ENCODE data around the gene SNRNP48. TPM values are rescaled to one million over a fixed set of nuclear protein-coding genes. Genes with fewer than 3 reads are reported as not detected.

The SNRNP48 gene
- total and polyA plus RNA-seq, 2 of the 8 experiments (the other 6 are each of a cell fraction or from before 2014, with no cell fraction given): 7.7 to 21.0 TPM

GRCh38 chr6:7542065-7542873, 47.7 kb upstream of the SNRNP48 start:
- H2AK5ac ChIP-seq (ENCODE audit: low read depth, low read length): no peak overlapping the region
- no peaks in the 10 kb centered on the region for H3K36me3 ChIP-seq (ENCODE audit: control insufficient read depth in 2 of 4, insufficient read depth in 4 of 4, low read length in 3 of 4)
- H3K23ac ChIP-seq (ENCODE audit: insufficient read length): no peak overlapping the region
- peak overlapping the region; percentile 80 for H3K18ac ChIP-seq (ENCODE audit: extremely low read depth, low read length)
- 1% methylated on average over 47 of the region's 80 CpGs; no CpG with 5 or more reads in 1 of the 2 experiments for WGBS, 2 experiments (ENCODE audit: extremely low coverage in 1 of 2, insufficient coverage in 1 of 2, insufficient read length in 1 of 2, insufficient replicate concordance in 2 of 2, low coverage in 1 of 2, low lambda C conversion rate in 2 of 2, missing lambda C conversion rate in 1 of 2)
- no peak overlapping the region for H2BK120ac ChIP-seq (replicated peaks; ENCODE audit: low read depth, low read length)
- ChIA-PET CTCF (ENCODE audit: partially characterized antibody) (no interaction called here), POLR2A (ENCODE audit: partially characterized antibody) (interaction anchor here (1.1 to 1.9 kb wide), 6 partner anchors 9 to 157 kb away, joined by 3 to 6 read pairs (median 4); partner anchors contain the start of genes CAGE1 and RIOK1)
- H3K9me3 ChIP-seq (ENCODE audit: insufficient read depth in 2 of 2, low read depth in 1 of 2, low read length in 1 of 2): no peaks in the 10 kb centered on the region
- no peak for FAIRE-seq
- peak overlapping the region; percentile 93 for H4K8ac ChIP-seq (ENCODE audit: extremely low read depth, insufficient read depth, low read length)
- H4K91ac ChIP-seq (replicated peaks; ENCODE audit: insufficient read length, low read length): peak overlapping the region; percentile 83
- H3K4ac ChIP-seq (replicated peaks; ENCODE audit: insufficient read length, low read depth, low read length): peak overlapping the region; percentile 35
- peak overlapping the region; percentile 79 to 86 for H3K4me2 ChIP-seq (ENCODE audit: insufficient read depth in 1 of 2, low read depth in 2 of 2, low read length in 2 of 2)
- H3K4me3 ChIP-seq (ENCODE audit: extremely low read depth in 1 of 4, insufficient read depth in 2 of 4, low read depth in 3 of 4, low read length in 4 of 4): peak overlapping the region; percentile 81 to 93 (median 83)
- H3K79me2 ChIP-seq (ENCODE audit: control insufficient read depth in 1 of 2, insufficient read depth in 2 of 2, low read length in 2 of 2): peaks cover 0 to 39% of the 10 kb centered on the region in 2 experiments; a peak in 2 of 4 replicates
- no peak for DNase-seq (ENCODE audit: low read depth in 1 of 2, low spot score in 2 of 2)
- H3K27me3 ChIP-seq (replicated peaks in 1 of 4; ENCODE audit: control insufficient read depth in 3 of 4, extremely low read depth in 1 of 4, insufficient read depth in 3 of 4, low read length in 3 of 4): peaks cover 0 to 17% (median 11%) of the 10 kb centered on the region in 4 experiments; a peak in 6 of 7 replicates
- H2BK12ac ChIP-seq (ENCODE audit: low read depth, low read length): no peak overlapping the region; the same call in 1 of the 2 replicates
- no peak overlapping the region for H2BK20ac ChIP-seq (ENCODE audit: low read length)
- peak overlapping the region; percentile 80 for H3K56ac ChIP-seq (replicated peaks; ENCODE audit: insufficient read length, low read depth, low read length)
- H3K27ac ChIP-seq (ENCODE audit: low read depth, low read length): peak overlapping the region; percentile 59; the same call in 1 of the 2 replicates
- H3K14ac ChIP-seq (ENCODE audit: insufficient read length): no peak overlapping the region
- 0 out of 2 replicates have a peak, but pooled peaks cover 2% of the 10 kb centered on the region for H3K79me1 ChIP-seq (ENCODE audit: low read depth, low read length)
- H3K23me2 ChIP-seq (ENCODE audit: low read depth, low read length): peaks cover 4% of the 10 kb centered on the region; the same call in 1 of the 2 replicates
- peaks cover 0 to 3% of the 10 kb centered on the region in 2 experiments for H4K20me1 ChIP-seq (replicated peaks in 1 of 2; ENCODE audit: control insufficient read depth in 1 of 2, insufficient read depth in 2 of 2, low read length in 2 of 2)
- H3K4me1 ChIP-seq (replicated peaks in 1 of 4; ENCODE audit: control insufficient read depth in 3 of 4, insufficient read depth in 4 of 4, low read length in 3 of 4): peaks cover 6 to 16% (median 9%) of the 10 kb centered on the region in 4 experiments
- no peak overlapping the region for H2BK15ac ChIP-seq (ENCODE audit: low read length)
- peak overlapping the region; percentile 57 for H4K5ac ChIP-seq (ENCODE audit: insufficient read length, low read depth, low read length)
- no peak overlapping the region for H2AFZ ChIP-seq (ENCODE audit: low read length)
- H3K9ac ChIP-seq (replicated peaks in 1 of 4; ENCODE audit: extremely low read depth in 1 of 4, low read depth in 3 of 4, low read length in 3 of 4): peak overlapping the region; percentile 66 to 87 (median 78)
- 0 out of 2 replicates have a peak overlapping the region, but pooled peaks have one; percentile 20 for H2BK5ac ChIP-seq (ENCODE audit: low read depth, low read length)
- TF ChIP-seq CEBPB (IDR thresholded peaks at IDR 0.05; ENCODE audit: low read depth, low read length) (no peak), JUND (IDR thresholded peaks at IDR 0.05; ENCODE audit: low read length) (no peak), POLR2AphosphoS5 (IDR thresholded peaks at IDR 0.05; ENCODE audit: low read depth, low read length) (peak; percentile 17; the same call in 1 of the 2 replicates), SUZ12 (IDR thresholded peaks at IDR 0.05; ENCODE audit: low read length) (no peak; the same call in 1 of the 2 replicates), TCF12 (IDR thresholded peaks at IDR 0.05; ENCODE audit: low read depth, low read length) (no peak), GABPA (IDR thresholded peaks at IDR 0.05; ENCODE audit: borderline replicate concordance, insufficient read depth, low read length) (no peak), YY1 (IDR thresholded peaks at IDR 0.05; ENCODE audit: low read depth, low read length) (no peak), EZH2 (IDR thresholded peaks at IDR 0.05; ENCODE audit: low read depth, low read length, severe bottlenecking) (no peak), NANOG (IDR thresholded peaks at IDR 0.05; ENCODE audit: insufficient read depth, low read depth, low read length, poor library complexity, severe bottlenecking) (no peak), TAF1 (IDR thresholded peaks at IDR 0.05; ENCODE audit: low read depth, low read length) (peak; percentile 57; the same call in 1 of the 2 replicates)
- TF ChIP-seq, protein P1, sequence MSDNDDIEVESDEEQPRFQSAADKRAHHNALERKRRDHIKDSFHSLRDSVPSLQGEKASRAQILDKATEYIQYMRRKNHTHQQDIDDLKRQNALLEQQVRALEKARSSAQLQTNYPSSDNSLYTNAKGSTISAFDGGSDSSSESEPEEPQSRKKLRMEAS (IDR thresholded peaks at IDR 0.05): no peak; the same call in 1 of the 2 replicates

All from H1 (cell line).